Right ventricle myocardium inferior (tissue), 1 donor: ENCODE results near the gene LRRC28. TPM values are rescaled to one million over a fixed set of nuclear protein-coding genes. Genes with fewer than 3 reads are reported as not detected.
A peak's percentile ranks its signal among the peaks of the same experiment; 100 is the strongest.

Experiments used
- ATAC-seq: fragments of 200-7000 bp; cut with Tn5 transposase; one replicate; pipeline ENCODE4 v1.9.1; 2020; ENCODE audit warnings: mild to moderate bottlenecking, moderate library complexity
- DNase-seq: peaks from one replicate; pipeline ENCODE4 v3.0.0; 2021; ENCODE audit errors: missing footprints
- intact Hi-C: fragments of 100-400 bp; cut with DNase I; formaldehyde crosslinking; loops from one replicate; pipeline ENCODE4 v1.11.0; 2022
- total RNA-seq: library from RNA; stranded (reverse); fragmentation: NEBNext Ultra II Directional; extraction: Animal tissue kit (Norgen Biotek cat#: 25700); gene quantifications from one replicate; pipeline ENCODE4 v1.2.1, GENCODE V29; 2021
- donor health status: DM: no; HTN: yes; CAD: no; lungs with severe emphysema.

The LRRC28 gene
- total RNA-seq, 1 donor from 2014 or later, result 18.7 TPM

DNA sequence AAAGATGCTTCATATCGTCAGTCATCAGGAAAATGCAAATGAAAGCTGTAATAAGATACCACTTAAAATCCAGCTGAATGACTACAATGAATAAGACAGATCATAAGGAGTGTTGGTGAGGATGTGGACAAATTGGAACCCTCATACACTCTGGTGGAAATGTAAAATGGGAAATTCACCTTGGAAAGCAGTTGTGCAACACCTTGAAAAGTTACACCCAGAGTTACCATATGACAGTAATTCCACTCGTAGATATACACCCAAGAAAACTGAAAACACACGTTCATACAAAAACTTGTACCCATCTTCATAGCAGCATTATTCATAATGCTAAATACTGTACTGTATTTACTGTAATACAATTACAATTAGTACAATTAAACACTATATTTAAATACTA, 4.2 kb upstream of the LRRC28 start:
- intact Hi-C loops, result no loop called here
- ATAC-seq (no peak), DNase-seq (no peak)

DNA sequence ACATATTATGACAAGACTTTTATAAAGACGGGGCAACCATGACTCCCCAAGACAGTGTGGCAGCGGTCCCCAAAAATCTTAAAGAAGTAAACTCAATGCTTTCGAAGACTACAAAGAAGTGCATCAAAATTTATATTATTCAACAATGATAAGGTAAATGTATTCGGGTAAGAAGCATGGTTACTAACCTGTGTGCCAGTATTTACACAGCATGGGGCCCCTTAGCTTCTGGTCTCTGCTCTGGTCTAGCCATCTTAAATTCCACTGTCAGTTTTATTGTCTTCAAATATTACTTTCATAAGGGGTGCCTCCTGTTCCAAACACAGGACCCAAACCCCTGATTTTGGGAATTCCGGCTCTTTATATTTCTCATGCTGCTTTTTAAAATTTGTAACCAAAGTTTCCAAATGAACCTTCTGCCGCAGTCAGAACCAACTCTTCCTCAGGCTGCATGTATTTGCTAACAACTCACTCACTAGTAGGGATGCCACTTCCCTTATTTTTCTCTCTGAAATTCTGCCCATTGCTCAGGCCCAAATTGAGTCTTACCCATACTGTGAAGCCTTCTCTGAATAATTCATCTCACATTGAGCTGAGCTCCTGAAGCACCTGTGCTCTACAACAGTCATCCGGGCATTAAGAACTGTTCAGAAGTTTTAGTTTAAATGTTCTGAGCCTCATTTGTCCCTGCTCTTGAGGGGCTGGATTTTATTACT, 3.1 kb upstream of the LRRC28 start:
- DNase-seq (no peak), ATAC-seq (no peak)

GRCh38 chr15:99249270-99249841, 1.9 kb upstream of the LRRC28 start, which contains the start of gene TTC23:
Gene TTC23, minus strand, starts transcription at chr15:99249581. Its CDS starts 20,869 bp downstream, at chr15:99228712.
- intact Hi-C loops, result no loop called here
- no peak for DNase-seq
- ATAC-seq, result peak; percentile 32

More for the DNA sequence above, 3.1 kb upstream of the LRRC28 start:
- intact Hi-C loops, result no loop called here

DNA sequence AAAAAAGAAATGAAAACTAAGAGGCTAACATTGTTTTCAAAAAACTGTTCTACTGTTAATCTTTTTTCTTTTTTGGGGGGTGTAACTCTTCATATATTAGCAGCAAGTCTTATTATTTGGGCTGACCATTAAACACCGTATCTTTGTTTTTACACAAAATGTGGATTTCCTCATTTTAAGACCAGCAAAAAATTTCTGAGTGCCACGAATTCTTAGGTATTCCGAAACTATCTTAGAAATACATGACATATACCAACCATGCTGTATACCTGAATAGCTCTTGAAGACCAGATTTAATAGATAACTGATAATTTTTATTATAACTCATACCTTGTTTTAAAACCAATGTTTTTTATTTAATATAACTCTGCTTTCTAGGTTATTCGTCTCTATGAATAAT, 1.3 kb upstream of the LRRC28 start:
- DNase-seq (no peak), ATAC-seq (no peak)
- intact Hi-C loops, result no loop called here

- ATAC-seq, result no peak
- DNase-seq, result no peak
- intact Hi-C loops, result no loop called here
Measured at GRCh38 chr15:99250494-99250856, 806 bp upstream of the LRRC28 start.

DNA sequence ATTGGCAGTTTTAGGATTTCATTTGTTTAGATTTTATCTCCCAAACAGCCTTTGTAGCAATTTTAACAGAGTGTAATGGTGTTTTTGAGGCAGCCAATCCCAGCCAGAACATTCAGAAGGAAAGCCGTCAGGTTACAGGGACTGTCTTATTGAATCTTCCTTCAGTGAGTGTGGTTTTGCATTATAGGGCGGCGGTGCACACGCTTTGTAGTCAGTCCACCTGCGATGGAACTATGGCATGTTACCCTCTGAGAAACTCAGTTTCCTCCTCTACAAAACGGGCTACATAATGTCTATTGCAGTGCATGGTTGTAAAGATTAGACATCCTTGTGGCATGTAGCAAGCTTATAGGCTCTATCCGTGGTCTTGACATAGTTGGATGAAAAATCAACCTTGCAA, 1.0 kb downstream of the LRRC28 start:
- intact Hi-C loops, result no loop called here

DNA sequence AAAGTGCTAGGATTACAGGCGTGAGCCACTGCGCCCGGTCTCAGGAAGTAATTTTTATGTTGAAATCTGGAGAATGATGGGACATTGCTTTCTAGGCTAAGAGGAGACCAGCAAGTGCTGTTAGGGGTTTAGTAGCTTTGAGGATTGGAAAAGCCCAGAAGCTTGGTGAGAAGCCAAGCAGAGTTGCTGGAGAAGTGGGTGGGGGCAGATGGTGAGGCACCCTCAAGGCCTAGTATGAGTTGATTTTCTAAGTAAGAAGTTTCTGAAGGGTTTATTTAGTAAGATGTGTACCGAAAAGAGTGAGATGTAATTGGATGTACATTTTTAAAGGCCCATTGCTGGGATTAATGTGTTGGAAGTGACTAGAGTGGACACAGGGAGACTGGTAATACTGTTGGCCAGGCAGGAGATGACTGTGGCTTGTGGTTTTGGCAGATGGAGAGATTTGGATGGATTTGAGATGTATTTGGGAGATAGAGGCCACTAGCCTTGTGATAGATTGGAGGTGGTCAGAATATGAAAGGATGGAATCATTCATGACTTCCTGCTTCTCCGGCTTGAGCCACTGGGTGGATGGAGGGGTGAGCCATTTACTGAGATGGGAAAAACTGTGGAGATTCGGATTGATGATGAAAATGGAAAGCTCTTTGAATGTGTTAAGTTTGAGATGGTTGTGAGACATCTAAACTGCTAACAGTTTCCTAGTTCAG, 2.3 kb downstream of the LRRC28 start:
- no peak for ATAC-seq
- intact Hi-C loops, result no loop called here
- no peak for DNase-seq

More for the DNA sequence above, 1.0 kb downstream of the LRRC28 start:
- ATAC-seq, result no peak
- DNase-seq, result no peak

DNA sequence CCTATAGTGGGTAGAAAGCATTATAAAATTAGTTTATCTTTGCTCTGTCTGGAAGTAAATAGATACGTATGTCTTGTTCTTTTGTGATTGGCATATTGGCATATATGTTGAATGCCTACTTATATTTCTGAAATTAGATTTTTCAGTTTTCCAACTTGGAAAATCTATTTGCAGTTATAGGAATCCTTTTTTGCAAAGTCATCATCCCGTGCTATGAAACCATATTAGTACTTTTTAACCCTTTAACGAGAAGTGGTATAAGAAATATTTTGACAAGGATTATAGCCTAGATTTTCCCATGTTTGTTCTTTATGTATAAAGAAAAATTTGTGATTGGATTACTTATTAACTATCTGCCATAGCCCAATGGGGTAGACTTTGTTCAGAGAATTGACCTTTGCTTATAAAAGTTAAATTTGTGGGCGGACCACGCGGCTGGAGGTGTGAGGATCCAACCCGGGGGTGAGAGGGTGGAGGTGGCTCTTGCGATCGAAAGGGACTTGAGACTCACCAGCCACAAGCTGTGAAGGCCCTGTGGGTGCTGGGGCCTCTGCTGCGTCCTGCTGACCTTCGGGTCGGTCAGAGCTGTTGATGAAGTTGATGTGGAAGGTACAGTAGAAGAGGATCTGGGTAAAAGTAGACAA, 5.9 kb downstream of the LRRC28 start:
- ATAC-seq, result no peak
- intact Hi-C loops, result no loop called here
- no peak for DNase-seq

DNA sequence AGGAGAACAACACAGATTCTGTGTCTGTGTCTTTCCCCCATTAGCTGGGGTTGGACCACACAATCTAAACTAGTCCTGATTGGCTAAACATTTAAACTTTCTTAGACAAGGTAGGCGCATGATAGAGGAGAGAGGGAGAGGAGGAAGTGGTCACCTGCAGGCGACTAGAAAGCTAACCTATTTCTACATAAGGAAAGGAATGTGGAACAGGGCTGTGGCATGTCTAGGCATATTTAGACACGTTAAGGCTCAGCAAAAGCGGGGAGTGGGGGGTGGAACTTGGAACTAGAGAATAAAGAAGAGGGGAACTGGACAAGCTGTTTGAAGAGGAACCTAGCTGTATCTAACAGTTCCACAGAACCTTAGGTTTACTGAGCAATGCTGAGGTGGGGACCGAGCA, 12.8 kb downstream of the LRRC28 start:
- intact Hi-C loops, result no loop called here
- ATAC-seq (no peak), DNase-seq (no peak)

DNA sequence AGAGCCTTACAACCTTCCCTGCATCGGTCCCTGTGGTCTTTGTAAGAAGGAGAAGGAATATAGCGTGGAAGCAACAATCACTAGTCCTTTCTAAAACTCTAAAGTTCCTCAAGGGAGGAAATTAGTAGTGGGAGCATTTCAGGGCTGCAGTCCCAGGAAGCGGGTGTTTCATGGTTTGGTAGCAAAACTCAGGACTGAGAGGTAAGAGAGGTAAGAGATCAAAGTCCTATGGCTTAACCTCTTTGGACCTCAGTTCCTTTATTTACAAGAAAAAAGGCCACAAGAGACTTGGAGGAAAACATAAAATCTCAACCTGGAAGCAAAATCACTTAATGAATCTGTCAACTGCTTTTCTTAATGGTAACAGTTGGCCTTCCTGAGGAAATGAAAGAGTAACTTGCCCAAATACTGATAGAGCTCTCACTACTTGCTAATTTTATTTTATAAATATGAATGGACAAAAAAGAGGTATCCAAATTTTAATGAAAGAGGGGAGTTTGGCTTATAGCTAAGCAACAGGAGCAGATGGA, 14.3 kb downstream of the LRRC28 start:
- no peak for ATAC-seq
- intact Hi-C loops, result no loop called here
- no peak for DNase-seq

DNA sequence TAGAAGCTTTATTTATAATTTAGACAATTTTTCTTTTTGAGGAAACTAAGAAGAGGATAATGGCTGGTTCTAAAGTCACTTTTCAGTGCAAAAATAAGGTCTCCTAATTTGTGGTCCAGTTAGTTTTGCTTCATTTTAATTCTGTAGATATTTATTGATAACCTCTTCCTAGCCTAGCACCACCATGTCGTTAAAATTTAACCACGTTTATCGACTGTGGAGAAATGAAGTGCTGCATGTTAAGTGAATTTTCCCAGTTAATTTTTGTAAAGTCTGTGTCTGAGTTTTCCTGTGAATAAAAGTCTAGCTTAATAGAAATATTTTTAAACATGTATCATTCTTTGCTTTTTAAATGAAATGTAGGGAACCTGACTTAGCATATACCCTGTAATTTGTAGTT, 16.7 kb downstream of the LRRC28 start:
- DNase-seq, result no peak
- ATAC-seq, result no peak
- intact Hi-C loops, result no loop called here

DNA sequence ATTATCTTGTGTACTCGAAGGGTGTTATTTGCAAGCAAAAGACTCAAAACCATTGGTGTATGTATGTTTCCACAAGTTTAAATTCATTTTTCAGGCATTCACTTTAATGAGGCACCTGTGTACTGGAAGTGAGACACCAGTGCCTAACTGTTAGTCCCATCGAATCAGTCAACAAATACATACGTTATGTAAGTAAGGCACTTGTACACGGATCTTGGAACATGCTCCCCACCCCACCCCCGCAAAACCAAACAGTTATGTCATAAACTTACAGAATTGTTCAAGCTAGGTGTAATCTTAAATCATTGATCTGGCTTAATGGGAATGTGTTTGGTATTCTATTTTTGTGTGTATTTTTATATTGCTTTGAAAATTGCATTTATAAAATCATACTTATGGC, 17.1 kb downstream of the LRRC28 start:
- intact Hi-C loops, result no loop called here
- ATAC-seq (no peak), DNase-seq (no peak)

GRCh38 chr15:99273801-99274200, 22.5 kb downstream of the LRRC28 start:
- no peak for DNase-seq

DNA sequence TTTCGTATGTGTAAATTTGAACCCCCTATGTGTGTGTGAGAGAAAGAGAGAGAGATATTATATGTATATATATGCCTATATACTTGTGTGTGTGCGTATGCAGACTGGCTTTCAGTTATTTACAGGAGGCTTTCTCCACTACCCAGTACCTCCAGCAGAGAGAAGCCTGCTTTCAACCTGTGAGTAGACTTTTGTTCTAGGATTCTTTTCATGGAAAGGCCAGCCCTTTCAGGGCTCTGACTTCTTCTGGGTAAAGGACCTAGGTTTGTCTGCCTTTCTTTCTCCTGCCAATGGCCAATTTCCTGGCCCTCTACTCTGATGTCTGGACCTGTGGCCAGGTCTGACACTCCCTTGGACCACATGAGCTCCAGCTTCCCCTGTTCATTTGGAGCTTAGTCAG, 23.8 kb downstream of the LRRC28 start:
- ATAC-seq (no peak), DNase-seq (no peak)
- intact Hi-C loops, result no loop called here

More at GRCh38 chr15:99273801-99274200, 22.5 kb downstream of the LRRC28 start:
- intact Hi-C loops, result loop anchor here (2.0 kb wide), 1 partner anchor 483 kb away; no protein-coding TSS in a partner anchor
- no peak for ATAC-seq

DNA sequence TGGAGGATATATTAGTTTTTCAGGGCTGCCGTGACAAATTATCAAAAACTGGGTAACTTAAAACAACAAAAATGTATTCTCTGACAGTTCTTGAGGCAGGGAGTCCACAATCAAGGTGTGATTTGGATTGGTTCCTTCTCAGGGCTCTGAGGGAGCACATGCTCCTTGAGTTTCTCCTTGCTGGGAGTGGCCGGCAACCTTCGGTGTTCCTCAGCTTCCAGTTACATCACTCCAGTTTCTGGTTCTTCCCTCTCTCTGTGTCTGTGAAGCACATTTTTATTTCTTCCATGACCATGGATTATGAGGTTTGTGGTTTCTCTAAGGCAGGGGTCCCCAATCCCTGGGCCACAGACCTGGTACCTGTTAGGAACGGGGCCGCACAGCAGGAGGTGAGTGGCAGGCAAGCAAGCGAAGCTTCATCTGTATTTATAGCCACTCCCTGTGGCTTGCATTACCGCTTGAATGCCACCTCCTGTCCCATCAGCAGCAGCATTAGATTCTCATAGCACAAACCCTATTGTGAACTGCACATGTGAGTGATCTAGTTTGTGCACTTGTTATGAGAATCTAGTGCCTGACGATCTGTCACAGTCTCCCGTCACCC, 24.3 kb downstream of the LRRC28 start:
- ATAC-seq (no peak), DNase-seq (no peak)
- intact Hi-C loops, result no loop called here

DNA sequence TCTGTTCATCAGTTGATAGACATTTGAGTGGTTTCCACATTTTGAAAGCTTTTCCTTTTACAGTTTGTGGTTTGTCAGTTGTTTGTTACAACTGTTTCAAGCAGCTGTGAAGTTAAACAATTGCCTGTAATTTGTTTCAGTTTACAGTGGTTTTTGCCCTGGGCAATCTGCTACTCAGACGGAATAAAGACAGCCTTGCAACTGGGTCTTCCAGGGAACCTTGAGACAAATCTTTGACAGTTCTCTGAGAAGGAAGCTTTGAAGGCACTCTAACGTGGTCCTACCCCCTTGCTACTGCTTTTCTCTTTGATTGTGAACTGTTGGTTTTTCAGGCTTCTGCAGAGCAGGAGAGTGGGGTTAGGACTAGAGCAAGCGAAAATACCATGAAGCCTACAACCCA, 28.0 kb downstream of the LRRC28 start:
- no peak for DNase-seq
- ATAC-seq, result no peak
- intact Hi-C loops, result no loop called here

- no peak for DNase-seq
- no peak for ATAC-seq
- intact Hi-C loops, result loop anchor here (5.0 kb wide), 1 partner anchor 452 kb away; the partner anchor contains the start of gene LYSMD4
Measured at GRCh38 chr15:99279827-99280226, 28.5 kb downstream of the LRRC28 start.

DNA sequence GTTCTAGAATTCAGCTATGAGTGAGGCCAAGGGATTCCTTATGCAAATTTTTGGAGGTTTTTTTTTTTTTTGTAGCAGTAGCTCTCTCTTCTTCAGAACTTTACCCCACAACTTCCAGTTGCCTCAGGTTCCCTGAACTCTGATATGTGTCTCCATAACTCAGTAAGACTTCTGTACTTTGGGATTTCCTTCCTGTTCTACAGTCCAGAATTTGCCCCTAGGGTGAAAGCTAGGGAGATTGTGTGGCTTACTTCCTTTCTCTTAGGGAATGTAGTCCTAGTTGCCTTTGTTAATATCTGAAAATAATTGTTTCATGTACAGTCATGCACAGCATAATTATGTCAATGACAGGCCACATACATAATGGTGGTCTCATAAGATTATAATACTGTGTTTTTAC, 30.8 kb downstream of the LRRC28 start:
- ATAC-seq (no peak), DNase-seq (no peak)
- intact Hi-C loops, result loop anchor here (5.0 kb wide), 1 partner anchor 450 kb away; the partner anchor contains the start of gene LYSMD4

- DNase-seq (no peak), ATAC-seq (no peak)
- intact Hi-C loops, result loop anchor here (5.0 kb wide), 1 partner anchor 450 kb away; the partner anchor contains the start of gene LYSMD4
Measured at GRCh38 chr15:99282586-99282985, 31.3 kb downstream of the LRRC28 start.
